ENCODE results near the gene CCDC122. TPM values are rescaled to one million over a fixed set of nuclear protein-coding genes. Genes with fewer than 3 reads are reported as not detected.

Gene CCDC122
- total RNA-seq (1 to 10 TPM; 1.3 to 2.3 TPM), polyA plus RNA-seq (1 to 10 TPM; 1.2 to 2.2 TPM)

DNA sequence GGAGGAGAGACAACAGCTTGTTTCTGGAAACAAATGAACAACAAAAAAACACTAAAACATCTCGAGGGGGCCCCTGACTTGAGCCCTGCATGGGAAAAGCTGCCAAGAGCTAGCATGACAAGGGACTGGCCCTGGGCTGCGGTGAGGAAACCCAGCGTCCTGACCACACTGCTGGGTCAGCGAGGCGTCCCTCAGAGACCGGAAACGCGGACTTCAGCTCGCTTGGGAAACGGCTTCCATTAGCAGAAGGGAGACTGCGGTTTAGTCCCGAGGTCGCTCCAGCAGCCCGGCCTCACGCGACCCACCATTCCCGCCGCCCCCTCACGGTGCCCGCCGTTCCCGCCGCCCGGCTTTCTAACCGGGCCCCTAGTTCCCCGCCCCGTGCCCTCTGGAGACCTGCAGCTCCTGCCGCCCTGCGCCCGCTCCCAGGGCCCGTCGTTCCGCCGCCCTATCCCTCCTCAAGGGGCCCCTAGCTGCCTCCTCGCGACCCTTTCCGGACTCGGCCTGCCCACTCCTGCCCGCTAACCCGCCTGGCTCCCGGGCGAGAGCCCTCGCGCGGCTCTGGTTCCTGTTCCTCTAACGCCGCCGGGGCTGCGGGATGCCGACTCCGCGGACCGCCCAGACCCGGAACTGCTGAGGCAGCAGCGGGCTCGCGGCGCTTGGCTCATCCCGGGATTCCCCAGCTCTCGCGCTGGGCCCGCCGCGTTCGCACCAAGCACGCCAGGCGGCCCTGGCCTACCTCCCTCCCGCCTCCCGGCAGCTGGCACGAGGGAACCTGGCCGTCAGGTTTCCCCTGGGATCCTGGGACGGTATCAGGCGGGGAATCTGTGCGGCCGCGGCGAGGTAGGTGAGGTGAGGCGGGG lies at the start of gene CCDC122:
CCDC122 (minus strand) TSS at position 849 of the 863 bp plus-strand sequence. CDS start 10,364 bp downstream, outside the sequence.
- under 1% methylated on average over 78 of the region's 78 CpGs for WGBS
- H3K36me3 ChIP-seq (ENCODE audit: control insufficient read depth in 4 of 4, insufficient read depth in 3 of 4, low read depth in 1 of 4, low read length in 3 of 4): peaks cover 0 to under 1% (median 0%) of the 10 kb centered on the region in 4 donors
- peak in 1 of 2 donors; percentile 13 for TF ChIP-seq RXRA (IDR thresholded peaks at IDR 0.05)
- TF ChIP-seq JUND (IDR thresholded peaks at IDR 0.05): peak in 1 of 2 donors; percentile 11
- no peak for TF ChIP-seq NR2F2 (IDR thresholded peaks at IDR 0.05)
- TF ChIP-seq EGR1 (IDR thresholded peaks at IDR 0.05; ENCODE audit: low read depth in 2 of 2): no peak
- peak; percentile 88 for TF ChIP-seq YY1 (IDR thresholded peaks at IDR 0.05)
- peak; percentile 55 for TF ChIP-seq TAF1 (conservative IDR thresholded peaks at IDR 0.05)
- peak in 1 of 2 donors; percentile 31 for TF ChIP-seq GABPA (IDR thresholded peaks at IDR 0.05 in 1 of 2, conservative IDR thresholded peaks at IDR 0.05 in 1 of 2)
- TF ChIP-seq, protein P1, sequence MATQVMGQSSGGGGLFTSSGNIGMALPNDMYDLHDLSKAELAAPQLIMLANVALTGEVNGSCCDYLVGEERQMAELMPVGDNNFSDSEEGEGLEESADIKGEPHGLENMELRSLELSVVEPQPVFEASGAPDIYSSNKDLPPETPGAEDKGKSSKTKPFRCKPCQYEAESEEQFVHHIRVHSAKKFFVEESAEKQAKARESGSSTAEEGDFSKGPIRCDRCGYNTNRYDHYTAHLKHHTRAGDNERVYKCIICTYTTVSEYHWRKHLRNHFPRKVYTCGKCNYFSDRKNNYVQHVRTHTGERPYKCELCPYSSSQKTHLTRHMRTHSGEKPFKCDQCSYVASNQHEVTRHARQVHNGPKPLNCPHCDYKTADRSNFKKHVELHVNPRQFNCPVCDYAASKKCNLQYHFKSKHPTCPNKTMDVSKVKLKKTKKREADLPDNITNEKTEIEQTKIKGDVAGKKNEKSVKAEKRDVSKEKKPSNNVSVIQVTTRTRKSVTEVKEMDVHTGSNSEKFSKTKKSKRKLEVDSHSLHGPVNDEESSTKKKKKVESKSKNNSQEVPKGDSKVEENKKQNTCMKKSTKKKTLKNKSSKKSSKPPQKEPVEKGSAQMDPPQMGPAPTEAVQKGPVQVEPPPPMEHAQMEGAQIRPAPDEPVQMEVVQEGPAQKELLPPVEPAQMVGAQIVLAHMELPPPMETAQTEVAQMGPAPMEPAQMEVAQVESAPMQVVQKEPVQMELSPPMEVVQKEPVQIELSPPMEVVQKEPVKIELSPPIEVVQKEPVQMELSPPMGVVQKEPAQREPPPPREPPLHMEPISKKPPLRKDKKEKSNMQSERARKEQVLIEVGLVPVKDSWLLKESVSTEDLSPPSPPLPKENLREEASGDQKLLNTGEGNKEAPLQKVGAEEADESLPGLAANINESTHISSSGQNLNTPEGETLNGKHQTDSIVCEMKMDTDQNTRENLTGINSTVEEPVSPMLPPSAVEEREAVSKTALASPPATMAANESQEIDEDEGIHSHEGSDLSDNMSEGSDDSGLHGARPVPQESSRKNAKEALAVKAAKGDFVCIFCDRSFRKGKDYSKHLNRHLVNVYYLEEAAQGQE (IDR thresholded peaks at IDR 0.05): peak; percentile 53
- TF ChIP-seq, protein P2, sequence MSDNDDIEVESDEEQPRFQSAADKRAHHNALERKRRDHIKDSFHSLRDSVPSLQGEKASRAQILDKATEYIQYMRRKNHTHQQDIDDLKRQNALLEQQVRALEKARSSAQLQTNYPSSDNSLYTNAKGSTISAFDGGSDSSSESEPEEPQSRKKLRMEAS (IDR thresholded peaks at IDR 0.05): no peak
- no peak for TF ChIP-seq HNF4G (IDR thresholded peaks at IDR 0.05)
- TF ChIP-seq, protein P3, sequence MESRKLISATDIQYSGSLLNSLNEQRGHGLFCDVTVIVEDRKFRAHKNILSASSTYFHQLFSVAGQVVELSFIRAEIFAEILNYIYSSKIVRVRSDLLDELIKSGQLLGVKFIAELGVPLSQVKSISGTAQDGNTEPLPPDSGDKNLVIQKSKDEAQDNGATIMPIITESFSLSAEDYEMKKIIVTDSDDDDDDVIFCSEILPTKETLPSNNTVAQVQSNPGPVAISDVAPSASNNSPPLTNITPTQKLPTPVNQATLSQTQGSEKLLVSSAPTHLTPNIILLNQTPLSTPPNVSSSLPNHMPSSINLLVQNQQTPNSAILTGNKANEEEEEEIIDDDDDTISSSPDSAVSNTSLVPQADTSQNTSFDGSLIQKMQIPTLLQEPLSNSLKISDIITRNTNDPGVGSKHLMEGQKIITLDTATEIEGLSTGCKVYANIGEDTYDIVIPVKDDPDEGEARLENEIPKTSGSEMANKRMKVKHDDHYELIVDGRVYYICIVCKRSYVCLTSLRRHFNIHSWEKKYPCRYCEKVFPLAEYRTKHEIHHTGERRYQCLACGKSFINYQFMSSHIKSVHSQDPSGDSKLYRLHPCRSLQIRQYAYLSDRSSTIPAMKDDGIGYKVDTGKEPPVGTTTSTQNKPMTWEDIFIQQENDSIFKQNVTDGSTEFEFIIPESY (IDR thresholded peaks at IDR 0.05): peak; percentile 26
- no peak for TF ChIP-seq HNF4A (conservative IDR thresholded peaks at IDR 0.05)

DNA sequence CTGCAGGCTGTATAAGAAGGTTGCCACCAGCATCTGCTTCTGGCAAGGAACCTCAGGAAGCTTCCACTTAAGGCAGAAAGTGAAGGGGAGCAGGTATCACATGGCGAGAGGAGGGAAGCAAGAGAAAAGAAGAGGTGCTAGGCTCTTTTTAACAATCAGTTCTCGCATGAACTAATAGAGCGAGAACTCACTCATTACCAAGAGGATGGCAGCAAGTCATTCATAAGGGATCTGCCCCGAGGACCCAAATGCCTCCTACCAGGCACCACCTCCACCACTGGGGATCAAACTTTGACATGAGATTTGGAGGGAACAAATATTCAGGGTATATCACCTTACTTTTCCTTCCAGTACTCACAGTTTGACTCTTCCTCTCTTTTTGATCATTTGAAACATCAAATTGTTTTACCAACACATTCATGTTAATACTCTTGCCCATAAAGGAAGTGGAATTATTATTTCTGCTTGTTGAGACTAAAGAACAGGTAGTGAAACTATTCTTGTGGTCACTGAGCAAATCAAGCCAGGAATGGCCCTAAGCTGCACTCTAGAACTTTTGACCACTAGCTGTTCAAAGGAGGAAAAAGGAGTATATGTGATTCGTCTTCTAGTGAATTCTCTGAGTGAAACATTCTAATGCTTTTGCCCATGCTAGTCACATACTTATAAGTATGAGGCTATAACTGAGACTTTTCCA lies 45.2 kb upstream of the CCDC122 start:
- DNase-seq (ENCODE audit: low spot score): no peak
- TF ChIP-seq, protein P4, sequence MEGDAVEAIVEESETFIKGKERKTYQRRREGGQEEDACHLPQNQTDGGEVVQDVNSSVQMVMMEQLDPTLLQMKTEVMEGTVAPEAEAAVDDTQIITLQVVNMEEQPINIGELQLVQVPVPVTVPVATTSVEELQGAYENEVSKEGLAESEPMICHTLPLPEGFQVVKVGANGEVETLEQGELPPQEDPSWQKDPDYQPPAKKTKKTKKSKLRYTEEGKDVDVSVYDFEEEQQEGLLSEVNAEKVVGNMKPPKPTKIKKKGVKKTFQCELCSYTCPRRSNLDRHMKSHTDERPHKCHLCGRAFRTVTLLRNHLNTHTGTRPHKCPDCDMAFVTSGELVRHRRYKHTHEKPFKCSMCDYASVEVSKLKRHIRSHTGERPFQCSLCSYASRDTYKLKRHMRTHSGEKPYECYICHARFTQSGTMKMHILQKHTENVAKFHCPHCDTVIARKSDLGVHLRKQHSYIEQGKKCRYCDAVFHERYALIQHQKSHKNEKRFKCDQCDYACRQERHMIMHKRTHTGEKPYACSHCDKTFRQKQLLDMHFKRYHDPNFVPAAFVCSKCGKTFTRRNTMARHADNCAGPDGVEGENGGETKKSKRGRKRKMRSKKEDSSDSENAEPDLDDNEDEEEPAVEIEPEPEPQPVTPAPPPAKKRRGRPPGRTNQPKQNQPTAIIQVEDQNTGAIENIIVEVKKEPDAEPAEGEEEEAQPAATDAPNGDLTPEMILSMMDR (IDR thresholded peaks at IDR 0.05; ENCODE audit: low read depth, low read length, missing input control): no peak
- TF ChIP-seq RAD21 (IDR thresholded peaks at IDR 0.05) (no peak), GABPA (IDR thresholded peaks at IDR 0.05 in 1 of 2, conservative IDR thresholded peaks at IDR 0.05 in 1 of 2) (no peak), HNF4G (IDR thresholded peaks at IDR 0.05) (no peak), YY1 (IDR thresholded peaks at IDR 0.05) (no peak), NR2F2 (IDR thresholded peaks at IDR 0.05) (no peak), FOXA2 (IDR thresholded peaks at IDR 0.05) (no peak), EGR1 (IDR thresholded peaks at IDR 0.05; ENCODE audit: low read depth in 2 of 2) (no peak), JUND (IDR thresholded peaks at IDR 0.05) (no peak)
- TF ChIP-seq, protein P2 (IDR thresholded peaks at IDR 0.05): no peak
- TF ChIP-seq, protein P3 (IDR thresholded peaks at IDR 0.05): no peak
- TF ChIP-seq, protein P5, sequence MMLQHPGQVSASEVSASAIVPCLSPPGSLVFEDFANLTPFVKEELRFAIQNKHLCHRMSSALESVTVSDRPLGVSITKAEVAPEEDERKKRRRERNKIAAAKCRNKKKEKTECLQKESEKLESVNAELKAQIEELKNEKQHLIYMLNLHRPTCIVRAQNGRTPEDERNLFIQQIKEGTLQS (IDR thresholded peaks at IDR 0.05): no peak
- no peak overlapping the region for H3K27ac ChIP-seq (ENCODE audit: low read depth in 1 of 2, low read length in 2 of 2)
- no peaks in the 10 kb centered on the region for H3K36me3 ChIP-seq (ENCODE audit: control insufficient read depth in 4 of 4, insufficient read depth in 3 of 4, low read depth in 1 of 4, low read length in 3 of 4)
- no peak overlapping the region for H3K4me3 ChIP-seq (ENCODE audit: low read depth in 1 of 3, low read length in 3 of 3)
- no peak overlapping the region for H3K9ac ChIP-seq (ENCODE audit: low read depth in 1 of 2, low read length in 2 of 2)
- no peaks in the 10 kb centered on the region for H3K9me3 ChIP-seq (ENCODE audit: control insufficient read depth in 4 of 4, low read length in 3 of 4)
- 90% methylated on average over 5 of the region's 5 CpGs for WGBS
- H3K4me1 ChIP-seq (ENCODE audit: control insufficient read depth in 4 of 4, insufficient read depth in 4 of 4, low read length in 3 of 4): no peaks in the 10 kb centered on the region
- no peaks in the 10 kb centered on the region for H3K27me3 ChIP-seq (ENCODE audit: control insufficient read depth in 4 of 4, insufficient read depth in 4 of 4, low read length in 3 of 4)

More for the DNA sequence above, at the start of gene CCDC122:
- Histone ChIP-seq H3K27ac (ENCODE audit: low read depth in 1 of 2, low read length in 2 of 2) (peak within 1 kb of the TSS; percentile 97 to 98), H3K27me3 (ENCODE audit: control insufficient read depth in 4 of 4, insufficient read depth in 4 of 4, low read length in 3 of 4) (no peaks in the 10 kb centered on the region), H3K9ac (ENCODE audit: low read depth in 1 of 2, low read length in 2 of 2) (peak within 1 kb of the TSS; percentile 76 to 81), H3K4me1 (ENCODE audit: control insufficient read depth in 4 of 4, insufficient read depth in 4 of 4, low read length in 3 of 4) (peaks cover 4 to 20% (median 8%) of the 10 kb centered on the region in 4 donors), H3K9me3 (ENCODE audit: control insufficient read depth in 4 of 4, low read length in 3 of 4) (no peaks in the 10 kb centered on the region), H3K4me3 (ENCODE audit: low read depth in 1 of 3, low read length in 3 of 3) (peak within 1 kb of the TSS; percentile 75 to 79 (median 76))
- DNase-seq (ENCODE audit: low spot score): peak; percentile 63

All from liver (tissue), 9 donors.